Measurements from ENCODE around the gene IZUMO1R. TPM values are rescaled to one million over a fixed set of nuclear protein-coding genes. Genes with fewer than 3 reads are reported as not detected.
"Not testable (repeated sequence)": the region's sequence is repeated elsewhere in the genome, so short reads cannot be mapped to it uniquely, and the experiment has no call there.

The IZUMO1R gene
- total RNA-seq, 1 donor from 2014 or later: not detected

- no peak for DNase-seq (ENCODE audit: low spot score)
- H3K27me3 Mint-ChIP-seq (ENCODE audit: insufficient read depth): peaks cover 4% of the 10 kb centered on the region
- H3K4me1 Mint-ChIP-seq (ENCODE audit: low read depth): no peaks in the 10 kb centered on the region
- intact Hi-C loops (cut with micrococcal nuclease): no loop called here
- H3K9me3 Mint-ChIP-seq: no peaks in the 10 kb centered on the region
- H3K36me3 Mint-ChIP-seq (ENCODE audit: low read depth): no peaks in the 10 kb centered on the region
- no peak overlapping the region for H3K4me3 Mint-ChIP-seq
- H3K27ac Mint-ChIP-seq: no peak overlapping the region
Measured at GRCh38 chr11:94332814-94333213, 28.4 kb downstream of the IZUMO1R start.

GRCh38 chr11:94336033-94336432 is 31.7 kb downstream of the IZUMO1R start:
- intact Hi-C loops (cut with micrococcal nuclease): no loop called here
- Mint-ChIP-seq H3K9me3 (peaks cover 5% of the 10 kb centered on the region), H3K36me3 (ENCODE audit: low read depth) (no peaks in the 10 kb centered on the region)

GRCh38 chr11:94338651-94339050 is 34.3 kb downstream of the IZUMO1R start:
- intact Hi-C loops (cut with micrococcal nuclease): no loop called here
- no peak overlapping the region for H3K4me3 Mint-ChIP-seq
- DNase-seq (ENCODE audit: low spot score): no peak
- H3K4me1 Mint-ChIP-seq (ENCODE audit: low read depth): no peaks in the 10 kb centered on the region
- no peaks in the 10 kb centered on the region for H3K36me3 Mint-ChIP-seq (ENCODE audit: low read depth)
- H3K9me3 Mint-ChIP-seq: peaks cover 5% of the 10 kb centered on the region
- H3K27me3 Mint-ChIP-seq (ENCODE audit: insufficient read depth): peaks cover 4% of the 10 kb centered on the region
- no peak overlapping the region for H3K27ac Mint-ChIP-seq

More at GRCh38 chr11:94336033-94336432, 31.7 kb downstream of the IZUMO1R start:
- no peak overlapping the region for H3K4me3 Mint-ChIP-seq
- H3K27ac Mint-ChIP-seq: no peak overlapping the region
- no peak for DNase-seq (ENCODE audit: low spot score)
- no peaks in the 10 kb centered on the region for H3K4me1 Mint-ChIP-seq (ENCODE audit: low read depth)
- peaks cover 4% of the 10 kb centered on the region for H3K27me3 Mint-ChIP-seq (ENCODE audit: insufficient read depth)

GRCh38 chr11:94342250-94342649 is 37.9 kb downstream of the IZUMO1R start:
- H3K4me1 Mint-ChIP-seq (ENCODE audit: low read depth): no peaks in the 10 kb centered on the region
- H3K9me3 Mint-ChIP-seq: peaks cover 5% of the 10 kb centered on the region
- H3K4me3 Mint-ChIP-seq: no peak overlapping the region
- no peaks in the 10 kb centered on the region for H3K36me3 Mint-ChIP-seq (ENCODE audit: low read depth)
- H3K27me3 Mint-ChIP-seq (ENCODE audit: insufficient read depth): peaks cover 2% of the 10 kb centered on the region
- no peak overlapping the region for H3K27ac Mint-ChIP-seq
- intact Hi-C loops (cut with micrococcal nuclease): no loop called here
- DNase-seq (ENCODE audit: low spot score): no peak

GRCh38 chr11:94343495-94343894 is 39.1 kb downstream of the IZUMO1R start:
- Mint-ChIP-seq H3K27ac (no peak overlapping the region), H3K36me3 (ENCODE audit: low read depth) (no peaks in the 10 kb centered on the region), H3K27me3 (ENCODE audit: insufficient read depth) (peaks cover 2% of the 10 kb centered on the region), H3K4me1 (ENCODE audit: low read depth) (no peaks in the 10 kb centered on the region), H3K9me3 (peaks cover 5% of the 10 kb centered on the region), H3K4me3 (no peak overlapping the region)
- DNase-seq (ENCODE audit: low spot score): no peak
- intact Hi-C loops (cut with micrococcal nuclease): no loop called here

- intact Hi-C loops (cut with micrococcal nuclease); H3K4me3 Mint-ChIP-seq; H3K9me3 Mint-ChIP-seq; DNase-seq (ENCODE audit: low spot score); H3K27ac Mint-ChIP-seq; H3K27me3 Mint-ChIP-seq (ENCODE audit: insufficient read depth); H3K36me3 Mint-ChIP-seq (ENCODE audit: low read depth); H3K4me1 Mint-ChIP-seq (ENCODE audit: low read depth): not testable (repeated sequence)
Measured at GRCh38 chr11:94346311-94346710, 41.9 kb downstream of the IZUMO1R start.

- H3K4me3 Mint-ChIP-seq; H3K27ac Mint-ChIP-seq; H3K4me1 Mint-ChIP-seq (ENCODE audit: low read depth); H3K9me3 Mint-ChIP-seq; DNase-seq (ENCODE audit: low spot score); intact Hi-C loops (cut with micrococcal nuclease); H3K27me3 Mint-ChIP-seq (ENCODE audit: insufficient read depth); H3K36me3 Mint-ChIP-seq (ENCODE audit: low read depth): not testable (repeated sequence)
Measured at GRCh38 chr11:94350850-94351563, 46.6 kb downstream of the IZUMO1R start.

Other genes starting within 250 kb of the IZUMO1R start
- gene PANX1, start 175.7 kb upstream of the IZUMO1R start, total RNA-seq: 20.8 and 21.9 TPM in 2 replicates
- gene GPR83, start 96.8 kb downstream of the IZUMO1R start, total RNA-seq: 0.15 TPM in 1 of 2 replicates, not detected in the other
- 43.8 and 45.9 TPM in 2 replicates for gene MRE11, start 189.3 kb downstream of the IZUMO1R start, total RNA-seq
- gene ANKRD49, start 189.4 kb downstream of the IZUMO1R start, total RNA-seq: 20.0 and 21.2 TPM in 2 replicates
- not detected in 2 replicates for gene C11orf97, start 207.9 kb downstream of the IZUMO1R start, total RNA-seq
- 8.0 and 8.6 TPM in 2 replicates for gene FUT4, start 239.3 kb downstream of the IZUMO1R start, total RNA-seq

Measured in activated T-helper 1 cell treated with anti-CD3 and anti-CD28 coated beads, Interleukin-12 subunit alpha, Interleukin-12 subunit beta, Interleukin-2, Interleukin-4 antibody, amounts not matched to agents 30 ng/mL and 10 ng/mL and 1 ng/mL, durations not matched to agents 14 hours and 24 hours and 36 hours (primary cell).